A673 (cell line): ENCODE measurements around the gene SCARB1.

Experiments
- CTCF ChIP-seq: fragments of 300-800, 200-600 bp; sonication (generic); conservative IDR thresholded peaks from 2 replicates; pipeline ENCODE4 v1.5.1; 2017; ENCODE audit warnings: low read depth, mild to moderate bottlenecking, antibody characterized with exemption, low read length, moderate library complexity, mixed read lengths
- EZH2 ChIP-seq: fragments of 200-600 bp; sonication (generic); IDR thresholded peaks from 2 replicates; pipeline ENCODE4 v1.6.1; 2017; ENCODE audit warnings: borderline replicate concordance, low read depth, mild to moderate bottlenecking, mixed read lengths, antibody characterized with exemption, low read length; ENCODE audit not compliant: poor library complexity, severe bottlenecking

DNA sequence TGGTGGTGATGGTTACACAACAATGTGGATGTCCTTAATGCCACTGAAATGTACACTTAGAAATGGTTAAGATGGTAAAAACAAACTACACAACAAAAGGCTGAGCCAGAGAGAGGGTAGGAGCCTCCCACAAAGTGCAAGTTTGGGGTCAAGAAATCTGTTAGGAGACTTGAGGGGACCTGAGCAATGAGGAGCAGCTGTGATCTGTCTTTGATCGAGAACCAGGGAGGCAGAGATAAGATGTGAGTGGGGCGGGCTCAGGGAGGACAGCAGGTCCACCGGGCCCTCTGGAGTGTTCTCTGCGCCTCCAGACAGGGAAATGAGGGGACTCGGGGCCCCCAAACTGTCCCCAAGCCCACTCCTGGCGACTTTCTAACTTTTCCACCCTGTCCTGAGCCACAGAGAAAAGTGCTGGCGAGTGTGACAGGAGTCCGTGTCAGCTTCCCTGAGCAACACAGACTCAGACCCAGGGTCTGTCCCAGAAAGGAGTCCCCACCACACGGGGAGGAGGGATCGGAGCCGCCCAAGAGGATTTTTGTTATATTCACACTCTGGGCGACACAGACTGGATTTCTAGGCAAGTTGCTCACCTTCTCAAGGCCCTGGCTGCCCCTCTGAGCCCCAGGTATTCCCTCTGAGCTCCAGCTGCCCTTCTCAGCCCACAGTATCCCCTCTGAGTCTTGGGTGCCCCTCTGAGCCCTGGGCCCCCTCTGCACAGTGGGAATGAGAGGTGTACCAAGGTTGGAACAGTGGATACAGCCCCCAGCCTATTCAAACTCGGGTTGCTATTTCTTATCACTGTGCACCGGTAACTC, 11.5 kb upstream of the SCARB1 start:
- TF ChIP-seq CTCF: no peak
- TF ChIP-seq EZH2: no peak
